ENCODE measurements around the gene SPIN1. TPM values are rescaled to one million over a fixed set of nuclear protein-coding genes. Genes with fewer than 3 reads are reported as not detected.
"Not testable (repeated sequence)": the region's sequence is repeated elsewhere in the genome, so short reads cannot be mapped to it uniquely, and the experiment has no call there.

The SPIN1 gene
- total and polyA plus RNA-seq, 7 experiments from 2014 or later: 21.7 to 38.4 (median 28.1) TPM

DNA sequence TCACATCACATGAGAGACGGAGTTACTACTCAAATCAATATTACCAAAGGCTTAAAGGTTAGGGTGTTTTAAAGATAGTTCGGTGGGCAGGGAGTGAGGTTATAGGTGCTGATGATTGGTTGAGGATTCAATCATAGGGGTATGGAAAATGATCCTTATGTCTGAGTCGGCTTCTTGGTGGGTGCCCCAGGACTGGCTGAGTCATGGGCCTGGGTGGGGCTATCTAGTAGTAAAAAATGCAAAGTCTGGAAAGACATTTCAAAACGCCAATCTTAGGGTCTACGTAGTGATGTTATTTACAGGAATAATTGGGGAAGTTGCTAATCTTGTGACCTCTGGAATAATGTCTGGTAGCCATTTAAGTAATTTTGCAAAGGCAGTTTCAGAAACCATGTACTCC is 15.2 kb upstream of the SPIN1 start:
- Mint-ChIP-seq H3K36me3 (peaks cover 0 to 11% (median 0%) of the 10 kb centered on the region in 5 donors), H3K9me3 (peaks cover 0 to 31% (median 7%) of the 10 kb centered on the region in 11 donors), H3K4me3 (no peak overlapping the region), H3K27me3 (peaks cover 0 to 18% (median 5%) of the 10 kb centered on the region in 5 donors), H3K27ac (no peak overlapping the region), H3K4me1 (no peaks in the 10 kb centered on the region)
- Histone ChIP-seq H3K4me1 (ENCODE audit: control insufficient read depth in 2 of 2, insufficient read depth in 2 of 2, low read length in 2 of 2) (no peaks in the 10 kb centered on the region), H3K27me3 (ENCODE audit: control insufficient read depth in 2 of 2, insufficient read depth in 2 of 2, low read length in 2 of 2) (no peaks in the 10 kb centered on the region), H3K27ac (ENCODE audit: low read depth, low read length) (no peak overlapping the region), H3K9me3 (ENCODE audit: control insufficient read depth in 2 of 3, low read length in 3 of 3) (peaks cover 0 to 3% (median 0%) of the 10 kb centered on the region in 3 experiments), H3K4me3 (ENCODE audit: low read length) (no peak overlapping the region), H3K36me3 (ENCODE audit: control insufficient read depth in 2 of 3, insufficient read depth in 3 of 3, low read length in 3 of 3) (no peaks in the 10 kb centered on the region)
- no peak for ATAC-seq
- POLR2A ChIA-PET: no interaction called here
- DNase-seq: no peak
- intact Hi-C loops (cut with micrococcal nuclease): loop anchor here in 1 of 2 donors (10.0 kb wide), 1 partner anchor 1672 kb away; no protein-coding TSS in a partner anchor
- CTCF ChIA-PET: no interaction called here

DNA sequence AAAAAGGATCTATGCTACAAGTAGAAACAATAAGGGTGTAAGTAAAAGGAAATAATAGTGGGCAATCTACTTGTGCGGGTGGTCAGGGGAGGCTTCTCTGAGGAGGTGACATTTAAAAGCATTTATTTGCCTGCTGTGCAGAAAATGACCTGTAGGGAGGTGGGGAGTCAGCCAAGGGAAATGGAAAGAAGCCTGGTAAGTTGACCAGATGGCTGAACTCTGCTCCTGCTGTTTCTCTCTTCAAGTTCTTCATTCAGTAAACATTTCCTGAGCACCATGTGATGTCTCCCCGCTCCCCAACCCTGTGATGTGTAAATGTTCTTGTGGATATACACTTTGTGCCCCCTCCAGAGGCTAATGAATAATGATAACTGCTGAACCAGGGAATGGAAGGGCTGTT is 9.9 kb upstream of the SPIN1 start:
- H3K27me3 Mint-ChIP-seq: peaks cover 0 to 13% (median 0%) of the 10 kb centered on the region in 5 donors
- H3K9me3 ChIP-seq (ENCODE audit: control insufficient read depth in 2 of 3, low read length in 3 of 3): no peaks in the 10 kb centered on the region
- intact Hi-C loops (cut with micrococcal nuclease): loop anchor here in 1 of 2 donors (10.0 kb wide), 1 partner anchor 1666 kb away; no protein-coding TSS in a partner anchor

DNA sequence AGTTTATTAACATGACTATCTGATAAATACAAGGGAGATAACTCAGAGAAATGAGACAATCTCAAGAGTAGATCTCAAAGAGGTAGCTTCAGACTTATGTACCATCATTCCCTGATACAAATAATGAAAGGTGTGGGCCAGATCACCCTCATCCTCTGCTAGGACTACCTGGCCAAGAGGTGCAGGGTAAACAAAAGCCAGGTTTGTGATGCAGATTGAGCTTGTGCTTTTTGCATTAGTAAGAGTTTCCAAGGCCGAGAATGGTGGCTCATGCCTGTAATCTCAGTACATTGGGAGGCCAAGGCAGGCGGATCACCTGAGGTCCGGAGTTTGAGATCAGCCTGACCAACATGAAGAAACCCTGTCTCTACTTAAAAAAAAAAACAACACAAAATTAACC is 8.9 kb upstream of the SPIN1 start:
- peaks cover 0 to 13% (median 1%) of the 10 kb centered on the region in 11 donors for H3K9me3 Mint-ChIP-seq
- Histone ChIP-seq H3K9me3 (ENCODE audit: control insufficient read depth in 2 of 3, low read length in 3 of 3) (no peaks in the 10 kb centered on the region), H3K27me3 (ENCODE audit: control insufficient read depth in 2 of 2, insufficient read depth in 2 of 2, low read length in 2 of 2) (no peaks in the 10 kb centered on the region), H3K27ac (ENCODE audit: low read depth, low read length) (no peak overlapping the region), H3K36me3 (ENCODE audit: control insufficient read depth in 2 of 3, insufficient read depth in 3 of 3, low read length in 3 of 3) (no peaks in the 10 kb centered on the region), H3K4me1 (ENCODE audit: control insufficient read depth in 2 of 2, insufficient read depth in 2 of 2, low read length in 2 of 2) (no peaks in the 10 kb centered on the region), H3K4me3 (ENCODE audit: low read length) (no peak overlapping the region)
- POLR2A ChIA-PET: no interaction called here
- peaks cover 0 to 4% (median 0%) of the 10 kb centered on the region in 5 donors for H3K36me3 Mint-ChIP-seq
- ATAC-seq: no peak
- H3K27me3 Mint-ChIP-seq: peaks cover 0 to 12% (median 0%) of the 10 kb centered on the region in 5 donors
- CTCF ChIA-PET: no interaction called here
- H3K27ac Mint-ChIP-seq: no peak overlapping the region
- no peak overlapping the region for H3K4me3 Mint-ChIP-seq
- H3K4me1 Mint-ChIP-seq: peaks cover 0 to 2% (median 0%) of the 10 kb centered on the region in 7 donors
- no peak for DNase-seq
- intact Hi-C loops (cut with micrococcal nuclease): loop anchor here in 1 of 2 donors (10.0 kb wide), 1 partner anchor 1665 kb away; no protein-coding TSS in a partner anchor

More for the DNA sequence above, 9.9 kb upstream of the SPIN1 start:
- Mint-ChIP-seq H3K4me3 (no peak overlapping the region), H3K27ac (no peak overlapping the region), H3K9me3 (peaks cover 0 to 13% (median 2%) of the 10 kb centered on the region in 11 donors), H3K36me3 (peaks cover 0 to 4% (median 0%) of the 10 kb centered on the region in 5 donors), H3K4me1 (peaks cover 0 to 2% (median 0%) of the 10 kb centered on the region in 7 donors)
- POLR2A ChIA-PET: no interaction called here
- CTCF ChIA-PET: no interaction called here
- no peaks in the 10 kb centered on the region for H3K4me1 ChIP-seq (ENCODE audit: control insufficient read depth in 2 of 2, insufficient read depth in 2 of 2, low read length in 2 of 2)
- ATAC-seq (no peak), DNase-seq (no peak)
- H3K4me3 ChIP-seq (ENCODE audit: low read length): no peak overlapping the region
- H3K36me3 ChIP-seq (ENCODE audit: control insufficient read depth in 2 of 3, insufficient read depth in 3 of 3, low read length in 3 of 3): no peaks in the 10 kb centered on the region
- H3K27me3 ChIP-seq (ENCODE audit: control insufficient read depth in 2 of 2, insufficient read depth in 2 of 2, low read length in 2 of 2): no peaks in the 10 kb centered on the region
- no peak overlapping the region for H3K27ac ChIP-seq (ENCODE audit: low read depth, low read length)

DNA sequence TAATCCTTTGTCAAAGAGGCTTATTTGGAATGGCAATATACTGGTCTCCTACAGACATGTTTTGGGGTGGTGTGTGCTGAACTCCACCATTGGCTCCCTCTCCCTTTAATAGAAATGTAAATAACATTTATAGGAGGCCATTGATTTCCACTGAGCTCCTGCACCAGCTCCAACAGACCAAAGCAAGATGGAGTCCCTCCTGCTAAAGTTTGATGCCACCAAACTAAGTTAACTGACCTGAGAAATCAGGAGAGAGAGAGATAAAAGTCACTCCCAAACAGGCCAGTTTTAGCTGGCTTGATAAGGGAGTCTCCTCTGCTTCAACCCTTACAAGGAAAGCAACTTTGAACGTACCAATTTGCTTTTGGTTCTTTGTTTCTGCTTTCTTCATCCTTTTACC is 8.1 kb upstream of the SPIN1 start:
- intact Hi-C loops (cut with micrococcal nuclease): no loop called here
- Histone ChIP-seq H3K4me1 (ENCODE audit: control insufficient read depth in 2 of 2, insufficient read depth in 2 of 2, low read length in 2 of 2) (no peaks in the 10 kb centered on the region), H3K4me3 (ENCODE audit: low read length) (no peak overlapping the region), H3K27me3 (ENCODE audit: control insufficient read depth in 2 of 2, insufficient read depth in 2 of 2, low read length in 2 of 2) (no peaks in the 10 kb centered on the region), H3K27ac (ENCODE audit: low read depth, low read length) (no peak overlapping the region), H3K36me3 (ENCODE audit: control insufficient read depth in 2 of 3, insufficient read depth in 3 of 3, low read length in 3 of 3) (no peaks in the 10 kb centered on the region), H3K9me3 (ENCODE audit: control insufficient read depth in 2 of 3, low read length in 3 of 3) (no peaks in the 10 kb centered on the region)
- CTCF ChIA-PET: no interaction called here
- POLR2A ChIA-PET: no interaction called here
- DNase-seq (no peak), ATAC-seq (no peak)
- Mint-ChIP-seq H3K27ac (no peak overlapping the region), H3K27me3 (peaks cover 0 to 10% (median 0%) of the 10 kb centered on the region in 5 donors), H3K9me3 (peaks cover 0 to 13% (median 0%) of the 10 kb centered on the region in 11 donors), H3K4me1 (peaks cover 0 to 2% (median 0%) of the 10 kb centered on the region in 7 donors), H3K4me3 (no peak overlapping the region), H3K36me3 (peaks cover 0 to 4% (median 0%) of the 10 kb centered on the region in 5 donors)

DNA sequence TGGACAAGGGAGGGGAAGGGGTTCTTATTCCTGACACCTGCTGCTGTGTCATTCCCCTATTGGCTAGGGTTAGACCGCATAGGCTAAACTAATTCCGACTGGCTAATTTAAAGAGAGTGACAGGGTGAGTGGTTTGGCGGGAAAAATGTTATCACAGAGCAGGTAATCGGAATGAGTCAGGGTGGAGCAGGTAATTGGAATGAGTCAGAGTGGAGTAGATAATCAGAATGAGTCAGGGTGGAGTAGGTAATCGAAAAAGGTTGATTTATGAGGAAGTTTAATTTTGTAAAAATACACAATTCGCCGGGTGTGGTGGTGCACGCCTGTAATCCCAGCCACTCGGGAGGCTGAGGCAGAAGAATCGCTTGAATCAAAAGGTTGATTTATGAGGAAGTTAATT is 6.9 kb upstream of the SPIN1 start:
- CTCF ChIA-PET; POLR2A ChIA-PET; H3K27me3 ChIP-seq (ENCODE audit: control insufficient read depth in 2 of 2, insufficient read depth in 2 of 2, low read length in 2 of 2); H3K4me1 ChIP-seq (ENCODE audit: control insufficient read depth in 2 of 2, insufficient read depth in 2 of 2, low read length in 2 of 2); H3K9me3 Mint-ChIP-seq; H3K4me1 Mint-ChIP-seq; H3K27ac ChIP-seq (ENCODE audit: low read depth, low read length); H3K36me3 ChIP-seq (ENCODE audit: control insufficient read depth in 2 of 3, insufficient read depth in 3 of 3, low read length in 3 of 3); H3K9me3 ChIP-seq (ENCODE audit: control insufficient read depth in 2 of 3, low read length in 3 of 3); H3K27ac Mint-ChIP-seq; DNase-seq; intact Hi-C loops (cut with micrococcal nuclease); H3K4me3 ChIP-seq (ENCODE audit: low read length); ATAC-seq; H3K4me3 Mint-ChIP-seq; H3K36me3 Mint-ChIP-seq: not testable (repeated sequence)
- H3K27me3 Mint-ChIP-seq: peaks cover 0 to 10% (median 0%) of the 10 kb centered on the region in 5 donors

DNA sequence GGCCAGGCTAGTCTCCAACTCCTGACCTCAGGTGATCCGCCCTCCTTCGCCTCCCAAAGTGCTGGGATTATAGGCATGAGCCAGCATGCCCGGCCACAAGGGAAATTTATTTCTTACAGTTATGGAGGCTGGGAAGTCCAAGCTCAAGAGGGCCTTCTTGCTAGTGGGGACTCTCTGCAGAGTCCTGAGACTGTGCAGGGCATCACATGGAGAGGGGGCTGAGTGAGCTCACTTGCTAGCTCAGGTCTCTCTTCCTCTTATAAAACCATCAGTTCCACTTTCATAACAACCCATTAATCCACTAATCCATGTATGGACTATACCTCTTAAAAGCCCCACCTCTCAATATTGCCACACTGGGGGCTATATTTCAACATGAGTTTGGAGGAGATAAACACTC is 5.1 kb upstream of the SPIN1 start:
- H3K36me3 ChIP-seq (ENCODE audit: control insufficient read depth in 2 of 3, insufficient read depth in 3 of 3, low read length in 3 of 3): no peaks in the 10 kb centered on the region
- Mint-ChIP-seq H3K27ac (no peak overlapping the region), H3K4me3 (no peak overlapping the region), H3K9me3 (peaks cover 0 to 2% (median 0%) of the 10 kb centered on the region in 11 donors), H3K4me1 (peaks cover 7 to 12% (median 9%) of the 10 kb centered on the region in 7 donors), H3K36me3 (peaks cover 0 to 4% (median 0%) of the 10 kb centered on the region in 5 donors), H3K27me3 (peaks cover 0 to 10% (median 0%) of the 10 kb centered on the region in 5 donors)
- intact Hi-C loops (cut with micrococcal nuclease): no loop called here
- peaks cover 0 to 8% of the 10 kb centered on the region in 2 donors for H3K4me1 ChIP-seq (ENCODE audit: control insufficient read depth in 2 of 2, insufficient read depth in 2 of 2, low read length in 2 of 2)
- H3K27me3 ChIP-seq (ENCODE audit: control insufficient read depth in 2 of 2, insufficient read depth in 2 of 2, low read length in 2 of 2): no peaks in the 10 kb centered on the region
- CTCF ChIA-PET: no interaction called here
- ATAC-seq (no peak), DNase-seq (no peak)
- H3K4me3 ChIP-seq (ENCODE audit: low read length): no peak overlapping the region
- H3K27ac ChIP-seq (ENCODE audit: low read depth, low read length): no peak overlapping the region
- POLR2A ChIA-PET: interaction anchor here (0.5 to 0.6 kb wide), 2 partner anchors 51 to 61 kb away, joined by 3 to 4 read pairs; no protein-coding TSS in a partner anchor
- H3K9me3 ChIP-seq (ENCODE audit: control insufficient read depth in 2 of 3, low read length in 3 of 3): no peaks in the 10 kb centered on the region

DNA sequence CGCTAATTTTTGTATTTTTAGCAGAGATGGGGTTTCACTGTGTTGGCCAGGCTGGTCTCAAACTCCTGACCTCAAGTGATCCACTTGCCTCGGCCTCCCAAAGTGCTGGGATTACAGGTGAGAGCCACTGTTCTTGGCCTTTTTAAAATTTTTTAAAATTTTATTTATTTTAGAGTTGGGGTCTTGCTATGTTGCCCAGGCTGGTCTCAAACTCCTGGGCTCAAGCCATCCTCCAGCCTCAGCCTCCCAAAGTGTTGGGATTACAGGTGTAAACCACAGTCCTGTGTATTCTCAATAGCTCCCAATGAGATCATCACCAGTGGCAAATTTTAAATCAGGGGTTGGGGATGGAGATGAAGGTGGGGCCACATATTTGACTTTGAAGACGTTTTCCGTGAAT is 2.1 kb upstream of the SPIN1 start:
- peaks cover 13 to 29% (median 24%) of the 10 kb centered on the region in 7 donors for H3K4me1 Mint-ChIP-seq
- intact Hi-C loops (cut with micrococcal nuclease): loop anchor here (5.0 kb wide), 5 partner anchors 46 to 1439 kb away; partner anchors contain the start of genes GAS1 (in 1 of the 2) and SECISBP2 (in 1 of the 2)
- peaks cover 8 to 11% of the 10 kb centered on the region in 2 donors for H3K4me1 ChIP-seq (ENCODE audit: control insufficient read depth in 2 of 2, insufficient read depth in 2 of 2, low read length in 2 of 2)
- DNase-seq; H3K27ac ChIP-seq (ENCODE audit: low read depth, low read length); ATAC-seq; H3K27me3 ChIP-seq (ENCODE audit: control insufficient read depth in 2 of 2, insufficient read depth in 2 of 2, low read length in 2 of 2); H3K36me3 Mint-ChIP-seq; H3K36me3 ChIP-seq (ENCODE audit: control insufficient read depth in 2 of 3, insufficient read depth in 3 of 3, low read length in 3 of 3); H3K9me3 Mint-ChIP-seq; H3K9me3 ChIP-seq (ENCODE audit: control insufficient read depth in 2 of 3, low read length in 3 of 3); H3K4me3 ChIP-seq (ENCODE audit: low read length); H3K27me3 Mint-ChIP-seq; POLR2A ChIA-PET; CTCF ChIA-PET: not testable (repeated sequence)
- peak overlapping the region in 2 of 9 donors; percentile 5 to 53 for H3K27ac Mint-ChIP-seq
- peak overlapping the region in 3 of 10 donors; percentile 39 to 93 (median 41) for H3K4me3 Mint-ChIP-seq
